Peyer's patch (tissue), 4 donors: ENCODE data around the gene DTL. TPM values are rescaled to one million over a fixed set of nuclear protein-coding genes. Genes with fewer than 3 reads are reported as not detected.
"Not testable (repeated sequence)": the region's sequence is repeated elsewhere in the genome, so short reads cannot be mapped to it uniquely, and the experiment has no call there.

Experiments
- DNase-seq, 3 donors: peaks; one replicate each; pipeline ENCODE4 v3.0.0-alpha.2; 2017 to 2019
- H3K27ac ChIP-seq, 4 donors: fragments of 200-600 bp; sonication (generic); one replicate each; pipeline ENCODE4 v1.5.1; 2016 to 2019
- H3K27me3 ChIP-seq, 2 donors: fragments of 200-600 bp; sonication (generic); one replicate each; pipeline ENCODE4 v1.5.1; 2019
- H3K36me3 ChIP-seq, 3 donors: fragments of 200-600 bp; sonication (generic); one replicate each; pipeline ENCODE4 v1.5.1; 2016 to 2019
- H3K4me1 ChIP-seq, 4 donors: fragments of 200-600 bp; sonication (generic); one replicate each; pipeline ENCODE4 v1.5.1; 2016 to 2019
- H3K4me3 ChIP-seq, 4 donors: fragments of 200-600 bp; sonication (generic); 1 replicate in 3 of 4; 2 replicates in 1 of 4; pipeline ENCODE4 v1.5.1; 2016 to 2019; ENCODE audit warnings: mild to moderate bottlenecking in 1 of 4
- H3K9me3 ChIP-seq, 4 donors: fragments of 200-600 bp; sonication (generic); one replicate each; pipeline ENCODE4 v1.5.1; 2016 to 2019; ENCODE audit warnings: mild to moderate bottlenecking in 1 of 4
- CTCF ChIP-seq, 6 experiments: fragments of 450-650 bp in 4 of 6; fragments of 200-600 bp in 2 of 6; sonication (generic) in 1 of 6; IDR thresholded peaks; one replicate each; pipeline ENCODE4 v1.5.1; 2017 to 2019; ENCODE audit warnings: antibody characterized with exemption in 6 of 6, mild to moderate bottlenecking in 3 of 6, moderate library complexity in 1 of 6
- POLR2A ChIP-seq, 2 donors: fragments of 450-650 bp; IDR thresholded peaks; one replicate each; pipeline ENCODE4 v1.5.1; 2017; ENCODE audit warnings: antibody characterized with exemption in 2 of 2, mild to moderate bottlenecking in 2 of 2, moderate library complexity in 2 of 2
- total RNA-seq, 4 donors: library from RNA; depleted of rRNA; stranded (reverse); fragments of >200 nt; gene quantifications; one replicate each; pipeline ENCODE4 v1.1.0, GENCODE V29; 2016

Gene DTL
- total RNA-seq, 4 donors from 2014 or later: 0.66 to 5.8 (median 3.7) TPM

GRCh38 chr1:212012034-212012740 lies 23.4 kb upstream of the DTL start:
- H3K4me3 ChIP-seq: no peak overlapping the region

GRCh38 chr1:212013672-212014071 lies 21.9 kb upstream of the DTL start:
- no peaks in the 10 kb centered on the region for H3K27me3 ChIP-seq
- no peaks in the 10 kb centered on the region for H3K9me3 ChIP-seq
- H3K4me1 ChIP-seq: no peaks in the 10 kb centered on the region
- H3K36me3 ChIP-seq: peaks cover 0 to 8% (median 0%) of the 10 kb centered on the region in 3 donors
- H3K27ac ChIP-seq: no peak overlapping the region
- H3K4me3 ChIP-seq: no peak overlapping the region
- DNase-seq: no peak
- TF ChIP-seq CTCF (IDR thresholded peaks at IDR 0.05): no peak
- TF ChIP-seq POLR2A (IDR thresholded peaks at IDR 0.05): no peak

More at GRCh38 chr1:212012034-212012740, 23.4 kb upstream of the DTL start:
- peak; percentile 60 to 86 (median 62) for DNase-seq
- TF ChIP-seq CTCF (IDR thresholded peaks at IDR 0.05) (peak; percentile 71 to 94 (median 94)), POLR2A (IDR thresholded peaks at IDR 0.05) (no peak)
- no peak overlapping the region for H3K27ac ChIP-seq
- no peaks in the 10 kb centered on the region for H3K4me1 ChIP-seq
- no peaks in the 10 kb centered on the region for H3K9me3 ChIP-seq
- peaks cover 0 to 8% (median 0%) of the 10 kb centered on the region in 3 donors for H3K36me3 ChIP-seq
- no peaks in the 10 kb centered on the region for H3K27me3 ChIP-seq

GRCh38 chr1:212020975-212021374 lies 14.6 kb upstream of the DTL start:
- TF ChIP-seq CTCF (IDR thresholded peaks at IDR 0.05) (no peak), POLR2A (IDR thresholded peaks at IDR 0.05) (no peak)
- Histone ChIP-seq H3K9me3 (no peaks in the 10 kb centered on the region), H3K4me1 (no peaks in the 10 kb centered on the region), H3K27me3 (no peaks in the 10 kb centered on the region), H3K4me3 (no peak overlapping the region), H3K36me3 (peaks cover 0 to 8% (median 0%) of the 10 kb centered on the region in 3 donors), H3K27ac (no peak overlapping the region)
- DNase-seq: no peak

GRCh38 chr1:212021563-212021962 lies 14.0 kb upstream of the DTL start:
- Histone ChIP-seq H3K27me3 (no peaks in the 10 kb centered on the region), H3K27ac (no peak overlapping the region), H3K9me3 (no peaks in the 10 kb centered on the region), H3K4me1 (no peaks in the 10 kb centered on the region), H3K4me3 (no peak overlapping the region), H3K36me3 (peaks cover 0 to 3% (median 0%) of the 10 kb centered on the region in 3 donors)
- no peak for DNase-seq
- TF ChIP-seq POLR2A (IDR thresholded peaks at IDR 0.05) (no peak), CTCF (IDR thresholded peaks at IDR 0.05) (no peak)

- not testable (repeated sequence) for H3K27ac ChIP-seq, H3K27me3 ChIP-seq, DNase-seq, H3K4me3 ChIP-seq, H3K4me1 ChIP-seq, H3K9me3 ChIP-seq, H3K36me3 ChIP-seq
Measured at GRCh38 chr1:212022908-212023307, 12.6 kb upstream of the DTL start.

GRCh38 chr1:212024469-212025149 lies 10.9 kb upstream of the DTL start:
- Histone ChIP-seq H3K4me1 (no peaks in the 10 kb centered on the region), H3K27me3 (no peaks in the 10 kb centered on the region), H3K27ac (no peak overlapping the region), H3K9me3 (no peaks in the 10 kb centered on the region), H3K36me3 (no peaks in the 10 kb centered on the region), H3K4me3 (no peak overlapping the region)
- no peak for DNase-seq
- no peak for TF ChIP-seq POLR2A (IDR thresholded peaks at IDR 0.05)
- TF ChIP-seq CTCF (IDR thresholded peaks at IDR 0.05): no peak

GRCh38 chr1:212027727-212028126 lies 7.8 kb upstream of the DTL start:
- DNase-seq: peak in 2 of 3 donors; percentile 40 to 63
- H3K36me3 ChIP-seq, H3K27me3 ChIP-seq, H3K9me3 ChIP-seq, H3K4me1 ChIP-seq, H3K27ac ChIP-seq, H3K4me3 ChIP-seq: not testable (repeated sequence)
